HepG2 (cell line): ENCODE measurements around the gene INKA1.

Source experiments
- CTCF ChIP-seq: sonication (generic); formaldehyde crosslinking; IDR thresholded peaks from 2 replicates; pipeline ENCODE4 v1.5.0; 2020; ENCODE audit warnings: mild to moderate bottlenecking, missing genetic modification reagents, moderate library complexity
- EP300 ChIP-seq, 3 experiments: sonication (generic) in 1 of 3; formaldehyde crosslinking in 1 of 3; IDR thresholded peaks; 2 replicates each; pipeline versions ENCODE4 v1.5.1 to v1.6.1; 2011 to 2020; ENCODE audit warnings: low read depth in 2 of 3, low read length in 2 of 3, borderline replicate concordance in 1 of 3, improper control_type of control experiment in 1 of 3, mild to moderate bottlenecking in 1 of 3, missing genetic modification reagents in 1 of 3, moderate library complexity in 1 of 3
- IRF2 ChIP-seq: IDR thresholded peaks from 2 replicates; pipeline ENCODE4 v1.6.1; 2018; ENCODE audit warnings: missing genetic modification reagents, missing compliant biosample characterization
- JUND ChIP-seq: sonication (generic); formaldehyde crosslinking; IDR thresholded peaks from 2 replicates; pipeline ENCODE4 v1.8.0; 2022; ENCODE audit warnings: mild to moderate bottlenecking, missing genetic modification reagents
- POGK ChIP-seq: sonication (generic); formaldehyde crosslinking; conservative IDR thresholded peaks from 2 replicates; pipeline ENCODE4 v1.8.0; 2022; ENCODE audit warnings: mild to moderate bottlenecking, moderate library complexity, missing genetic modification reagents
- POLR2AphosphoS2 ChIP-seq: IDR thresholded peaks from 2 replicates; pipeline ENCODE4 v1.6.1; 2011; ENCODE audit warnings: low read depth, low read length, improper control_type of control experiment

- TF ChIP-seq POLR2AphosphoS2 (no peak), POGK (CRISPR knock-in tag) (no peak), CTCF (CRISPR knock-in tag) (no peak), EP300 (IDR thresholded peaks at IDR 0.05; ENCODE audit: low read depth in 2 of 2, low read length in 2 of 2) (no peak), EP300 (CRISPR knock-in tag; IDR thresholded peaks at IDR 0.05; ENCODE audit: borderline replicate concordance) (no peak), JUND (CRISPR knock-in tag) (no peak), IRF2 (CRISPR knock-in tag) (no peak)
Measured at GRCh38 chr3:49788056-49788455, 15.0 kb upstream of the INKA1 start.
